Naive B cell (primary cell): ENCODE data around the gene REV1. TPM values are rescaled to one million over a fixed set of nuclear protein-coding genes. Genes with fewer than 3 reads are reported as not detected.

Experiments
- ATAC-seq, 2 donors: fragments of 150-1000 bp; cut with Tn5 transposase; 2 replicates each; pipeline ENCODE4 v1.10.0; 2021; ENCODE audit warnings: low read depth in 2 of 2, mild to moderate bottlenecking in 2 of 2, moderate library complexity in 2 of 2
- DNase-seq: peaks from one replicate; pipeline ENCODE4 v3.0.0; 2022
- H3K27ac Mint-ChIP-seq, 6 donors: one replicate each; pipeline ENCODE4 v1.8.0; 2020 to 2022; ENCODE audit warnings: mild to moderate bottlenecking in 6 of 6, mixed read lengths in 6 of 6, moderate library complexity in 5 of 6, inconsistent platforms in 2 of 6
- H3K27me3 Mint-ChIP-seq, 3 donors: one replicate each; pipeline ENCODE4 v1.8.0; 2021 to 2022; ENCODE audit warnings: mixed read lengths in 3 of 3, mild to moderate bottlenecking in 1 of 3
- H3K36me3 Mint-ChIP-seq, 2 donors: one replicate each; pipeline ENCODE4 v1.8.0; 2020 to 2022; ENCODE audit warnings: mixed read lengths in 2 of 2, inconsistent platforms in 1 of 2, mild to moderate bottlenecking in 1 of 2
- H3K4me1 Mint-ChIP-seq, 3 donors: one replicate each; pipeline ENCODE4 v1.8.0; 2020 to 2022; ENCODE audit warnings: mixed read lengths in 3 of 3, inconsistent platforms in 1 of 3, mild to moderate bottlenecking in 1 of 3, moderate library complexity in 1 of 3
- H3K4me3 Mint-ChIP-seq, 8 donors: one replicate each; pipeline ENCODE4 v1.8.0; 2020 to 2022; ENCODE audit warnings: mild to moderate bottlenecking in 8 of 8, mixed read lengths in 8 of 8, moderate library complexity in 8 of 8, inconsistent platforms in 2 of 8
- H3K9me3 Mint-ChIP-seq, 7 donors: one replicate each; pipeline ENCODE4 v1.8.0; 2020 to 2022; ENCODE audit warnings: mixed read lengths in 7 of 7, mild to moderate bottlenecking in 5 of 7, inconsistent platforms in 2 of 7, moderate library complexity in 1 of 7
- polyA plus RNA-seq, 6 donors: library from polyadenylated mRNA; unstranded; fragments of 300-500 nt; fragmentation: Illumina TruSeq; gene quantifications; one replicate each; pipeline ENCODE4 v1.2.3, GENCODE V29; 2021; ENCODE audit warnings: low read depth in 6 of 6

The REV1 gene
- polyA plus RNA-seq, 6 donors from 2014 or later: 14.7 to 25.8 (median 17.9) TPM

GRCh38 chr2:99461828-99462483, 27.9 kb downstream of the REV1 start:
- DNase-seq: no peak
- ATAC-seq: no peak
- H3K36me3 Mint-ChIP-seq: peaks cover 20 to 21% of the 10 kb centered on the region in 2 donors
- H3K27ac Mint-ChIP-seq: peak overlapping the region in 1 of 6 donors; percentile 29
- H3K4me3 Mint-ChIP-seq: no peak overlapping the region
- H3K4me1 Mint-ChIP-seq: peaks cover 0 to 9% (median 4%) of the 10 kb centered on the region in 3 donors
- H3K9me3 Mint-ChIP-seq: peaks cover 0 to 4% (median 0%) of the 10 kb centered on the region in 7 donors
- no peaks in the 10 kb centered on the region for H3K27me3 Mint-ChIP-seq

GRCh38 chr2:99458529-99458928, 31.3 kb downstream of the REV1 start:
- Mint-ChIP-seq H3K27me3 (no peaks in the 10 kb centered on the region), H3K36me3 (peaks cover 28 to 36% of the 10 kb centered on the region in 2 donors), H3K4me1 (no peaks in the 10 kb centered on the region), H3K4me3 (no peak overlapping the region), H3K9me3 (peaks cover 0 to 4% (median 0%) of the 10 kb centered on the region in 7 donors), H3K27ac (no peak overlapping the region)
- DNase-seq (no peak), ATAC-seq (no peak)

- Mint-ChIP-seq H3K27ac (no peak overlapping the region), H3K27me3 (no peaks in the 10 kb centered on the region), H3K9me3 (no peaks in the 10 kb centered on the region), H3K4me1 (peaks cover 0 to 9% (median 0%) of the 10 kb centered on the region in 3 donors), H3K4me3 (no peak overlapping the region), H3K36me3 (peaks cover 17 to 31% of the 10 kb centered on the region in 2 donors)
- ATAC-seq (no peak), DNase-seq (no peak)
Observed at GRCh38 chr2:99451686-99452085, 38.1 kb downstream of the REV1 start.

- H3K36me3 Mint-ChIP-seq: peaks cover 15 to 30% of the 10 kb centered on the region in 2 donors
- no peak for ATAC-seq
- H3K9me3 Mint-ChIP-seq: no peaks in the 10 kb centered on the region
- DNase-seq: no peak
- peaks cover 0 to 9% (median 0%) of the 10 kb centered on the region in 3 donors for H3K4me1 Mint-ChIP-seq
- H3K27ac Mint-ChIP-seq: peak overlapping the region in 1 of 6 donors; percentile 24
- no peaks in the 10 kb centered on the region for H3K27me3 Mint-ChIP-seq
- H3K4me3 Mint-ChIP-seq: no peak overlapping the region
Observed at GRCh38 chr2:99451280-99451679, 38.5 kb downstream of the REV1 start.

GRCh38 chr2:99450199-99450598, 39.6 kb downstream of the REV1 start:
- Mint-ChIP-seq H3K4me3 (no peak overlapping the region), H3K36me3 (peaks cover 10 to 21% of the 10 kb centered on the region in 2 donors), H3K27me3 (no peaks in the 10 kb centered on the region), H3K9me3 (no peaks in the 10 kb centered on the region), H3K4me1 (peaks cover 0 to 9% (median 0%) of the 10 kb centered on the region in 3 donors), H3K27ac (peak overlapping the region in 1 of 6 donors; percentile 24)
- ATAC-seq (no peak), DNase-seq (no peak)

- ATAC-seq: no peak
- DNase-seq: no peak
- Mint-ChIP-seq H3K4me1 (peaks cover 0 to 9% (median 5%) of the 10 kb centered on the region in 3 donors), H3K27ac (no peak overlapping the region), H3K36me3 (peaks cover 10 to 15% of the 10 kb centered on the region in 2 donors), H3K27me3 (no peaks in the 10 kb centered on the region), H3K4me3 (no peak overlapping the region), H3K9me3 (no peaks in the 10 kb centered on the region)
Observed at GRCh38 chr2:99448556-99448955, 41.3 kb downstream of the REV1 start.

GRCh38 chr2:99445065-99445464, 44.8 kb downstream of the REV1 start:
- DNase-seq: no peak
- Mint-ChIP-seq H3K27me3 (no peaks in the 10 kb centered on the region), H3K4me3 (no peak overlapping the region), H3K27ac (no peak overlapping the region), H3K9me3 (no peaks in the 10 kb centered on the region), H3K36me3 (peaks cover 10% of the 10 kb centered on the region in 2 donors), H3K4me1 (peaks cover 0 to 5% (median 0%) of the 10 kb centered on the region in 3 donors)
- no peak for ATAC-seq

- H3K27ac Mint-ChIP-seq: peak overlapping the region in 1 of 6 donors; percentile 80
- H3K27me3 Mint-ChIP-seq: no peaks in the 10 kb centered on the region
- H3K4me1 Mint-ChIP-seq: peaks cover 0 to 5% (median 0%) of the 10 kb centered on the region in 3 donors
- DNase-seq: no peak
- peaks cover 10% of the 10 kb centered on the region in 2 donors for H3K36me3 Mint-ChIP-seq
- H3K9me3 Mint-ChIP-seq: no peaks in the 10 kb centered on the region
- H3K4me3 Mint-ChIP-seq: peak overlapping the region in 1 of 8 donors; percentile 2
- ATAC-seq: no peak
Observed at GRCh38 chr2:99444222-99444621, 45.6 kb downstream of the REV1 start.

- DNase-seq: no peak
- no peaks in the 10 kb centered on the region for H3K9me3 Mint-ChIP-seq
Observed at GRCh38 chr2:99442837-99443236, 47.0 kb downstream of the REV1 start.

GRCh38 chr2:99439971-99440505, 49.8 kb downstream of the REV1 start:
- no peak for DNase-seq
- ATAC-seq: no peak
- peaks cover 0 to 5% (median 0%) of the 10 kb centered on the region in 3 donors for H3K4me1 Mint-ChIP-seq
- no peaks in the 10 kb centered on the region for H3K27me3 Mint-ChIP-seq
- H3K4me3 Mint-ChIP-seq: no peak overlapping the region
- H3K9me3 Mint-ChIP-seq: no peaks in the 10 kb centered on the region
- peaks cover 0 to 4% of the 10 kb centered on the region in 2 donors for H3K36me3 Mint-ChIP-seq
- H3K27ac Mint-ChIP-seq: no peak overlapping the region

More at GRCh38 chr2:99442837-99443236, 47.0 kb downstream of the REV1 start:
- Mint-ChIP-seq H3K27me3 (no peaks in the 10 kb centered on the region), H3K36me3 (peaks cover 0 to 3% of the 10 kb centered on the region in 2 donors), H3K4me3 (no peak overlapping the region), H3K4me1 (peaks cover 0 to 5% (median 0%) of the 10 kb centered on the region in 3 donors), H3K27ac (no peak overlapping the region)
- peak in 1 of 2 donors; percentile 35 for ATAC-seq

GRCh38 chr2:99436874-99437273, 52.9 kb downstream of the REV1 start:
- peaks cover 1 to 8% of the 10 kb centered on the region in 2 donors for H3K36me3 Mint-ChIP-seq

GRCh38 chr2:99433340-99433739, 56.5 kb downstream of the REV1 start:
- Mint-ChIP-seq H3K36me3 (peaks cover 8% of the 10 kb centered on the region in 2 donors), H3K27me3 (no peaks in the 10 kb centered on the region), H3K4me3 (no peak overlapping the region), H3K4me1 (peaks cover 0 to 8% (median 3%) of the 10 kb centered on the region in 3 donors), H3K9me3 (no peaks in the 10 kb centered on the region), H3K27ac (peak overlapping the region in 2 of 6 donors; percentile 5 to 7)
- DNase-seq (no peak), ATAC-seq (no peak)

More at GRCh38 chr2:99436874-99437273, 52.9 kb downstream of the REV1 start:
- Mint-ChIP-seq H3K9me3 (no peaks in the 10 kb centered on the region), H3K27ac (peak overlapping the region in 1 of 6 donors; percentile 29), H3K4me3 (no peak overlapping the region), H3K27me3 (no peaks in the 10 kb centered on the region), H3K4me1 (no peaks in the 10 kb centered on the region)
- no peak for ATAC-seq
- no peak for DNase-seq

- no peaks in the 10 kb centered on the region for H3K27me3 Mint-ChIP-seq
- H3K4me1 Mint-ChIP-seq: peaks cover 0 to 8% (median 3%) of the 10 kb centered on the region in 3 donors
- ATAC-seq: no peak
- peak overlapping the region in 3 of 6 donors; percentile 8 to 91 (median 76) for H3K27ac Mint-ChIP-seq
- no peak for DNase-seq
- H3K9me3 Mint-ChIP-seq: no peaks in the 10 kb centered on the region
- peaks cover 8 to 14% of the 10 kb centered on the region in 2 donors for H3K36me3 Mint-ChIP-seq
- H3K4me3 Mint-ChIP-seq: no peak overlapping the region
Observed at GRCh38 chr2:99431587-99432275, 58.1 kb downstream of the REV1 start.
